ENCODE measurements around the gene NNAT.

DNA sequence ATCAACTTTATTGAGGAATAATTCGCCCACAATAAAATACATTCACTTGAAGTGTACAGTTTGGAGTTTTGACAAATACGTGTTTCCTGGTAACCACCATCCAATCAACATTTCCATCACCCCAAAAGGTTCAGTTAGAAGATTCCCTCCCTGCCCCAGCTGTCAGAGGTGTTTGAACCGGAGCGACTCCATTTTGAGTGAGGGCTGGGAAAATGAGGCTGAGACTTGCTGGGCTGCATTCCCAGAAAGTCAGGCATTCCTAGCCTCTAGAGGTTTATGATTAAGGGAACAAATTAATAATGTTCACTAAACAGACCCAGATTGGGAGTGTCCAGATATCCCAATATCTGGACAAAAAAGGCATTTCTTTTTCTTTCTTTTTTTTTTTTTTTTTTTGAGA, 39.6 kb downstream of the NNAT start:
- TF ChIP-seq, protein P1, sequence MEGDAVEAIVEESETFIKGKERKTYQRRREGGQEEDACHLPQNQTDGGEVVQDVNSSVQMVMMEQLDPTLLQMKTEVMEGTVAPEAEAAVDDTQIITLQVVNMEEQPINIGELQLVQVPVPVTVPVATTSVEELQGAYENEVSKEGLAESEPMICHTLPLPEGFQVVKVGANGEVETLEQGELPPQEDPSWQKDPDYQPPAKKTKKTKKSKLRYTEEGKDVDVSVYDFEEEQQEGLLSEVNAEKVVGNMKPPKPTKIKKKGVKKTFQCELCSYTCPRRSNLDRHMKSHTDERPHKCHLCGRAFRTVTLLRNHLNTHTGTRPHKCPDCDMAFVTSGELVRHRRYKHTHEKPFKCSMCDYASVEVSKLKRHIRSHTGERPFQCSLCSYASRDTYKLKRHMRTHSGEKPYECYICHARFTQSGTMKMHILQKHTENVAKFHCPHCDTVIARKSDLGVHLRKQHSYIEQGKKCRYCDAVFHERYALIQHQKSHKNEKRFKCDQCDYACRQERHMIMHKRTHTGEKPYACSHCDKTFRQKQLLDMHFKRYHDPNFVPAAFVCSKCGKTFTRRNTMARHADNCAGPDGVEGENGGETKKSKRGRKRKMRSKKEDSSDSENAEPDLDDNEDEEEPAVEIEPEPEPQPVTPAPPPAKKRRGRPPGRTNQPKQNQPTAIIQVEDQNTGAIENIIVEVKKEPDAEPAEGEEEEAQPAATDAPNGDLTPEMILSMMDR (IDR thresholded peaks at IDR 0.05) = no peak
- TF ChIP-seq EZH2phosphoT487 (IDR thresholded peaks at IDR 0.05) = no peak
